SU-DHL-6 (cell line): ENCODE data around the gene TVP23A.

Experiments used
- H2AFZ ChIP-seq: fragments of 200-600 bp; sonication (generic); 2 replicates; pipeline ENCODE4 v1.6.1; 2014; ENCODE audit warnings: low read depth, mild to moderate bottlenecking, moderate library complexity, mixed read lengths, antibody characterized with exemption, low read length; ENCODE audit not compliant: severe bottlenecking
- H3F3A ChIP-seq: fragments of 200-600 bp; shearing (Covaris generic); 2 replicates; pipeline ENCODE4 v1.6.0; 2016; ENCODE audit warnings: antibody characterized with exemption, mild to moderate bottlenecking; ENCODE audit not compliant: insufficient read depth
- H3K27ac ChIP-seq: fragments of 200-600 bp; sonication (generic); 2 replicates; pipeline ENCODE4 v1.5.1; 2016; ENCODE audit warnings: low read depth, mild to moderate bottlenecking, low read length, moderate library complexity, mixed read lengths
- H3K27me3 ChIP-seq: fragments of 200-600 bp; sonication (generic), shearing (Covaris generic); 2 replicates; pipeline ENCODE4 v1.6.0; 2014; ENCODE audit warnings: mild to moderate bottlenecking, low read length
- H3K36me3 ChIP-seq: fragments of 200-600 bp; sonication (generic); 2 replicates; pipeline ENCODE4 v1.6.1; 2014; ENCODE audit warnings: mild to moderate bottlenecking, low read length, mixed read lengths
- H3K4me2 ChIP-seq: fragments of 300-600, 200-600 bp; shearing (Covaris generic), sonication (generic); 2 replicates; pipeline ENCODE4 v1.6.0; 2014; ENCODE audit warnings: low read length, low read depth, mild to moderate bottlenecking; ENCODE audit not compliant: poor library complexity, severe bottlenecking
- H3K4me3 ChIP-seq: fragments of 200-600 bp; sonication (generic); 2 replicates; pipeline ENCODE4 v1.5.1; 2014; ENCODE audit warnings: antibody characterized with exemption, low read length, mild to moderate bottlenecking, mixed read lengths; ENCODE audit not compliant: insufficient read depth, poor library complexity, severe bottlenecking
- H3K79me2 ChIP-seq: fragments of 200-600 bp; sonication (generic); 2 replicates; pipeline ENCODE4 v1.6.1; 2014; ENCODE audit warnings: mild to moderate bottlenecking, low read length, moderate library complexity; ENCODE audit not compliant: insufficient read depth
- H3K9ac ChIP-seq: fragments of 200-600 bp; sonication (generic); 2 replicates; pipeline ENCODE4 v1.7.0; 2014; ENCODE audit warnings: mild to moderate bottlenecking, low read length
- H3K9me2 ChIP-seq: fragments of 200-600 bp; sonication (generic); replicated peaks from 2 replicates; pipeline ENCODE4 v1.6.1; 2014; ENCODE audit warnings: low read length; ENCODE audit not compliant: insufficient read depth
- H3K9me3 ChIP-seq: fragments of 200-600 bp; sonication (generic); 2 replicates; pipeline ENCODE4 v1.6.1; 2014; ENCODE audit warnings: low read length, mixed read lengths; ENCODE audit not compliant: insufficient read depth
- H4K20me1 ChIP-seq: fragments of 200-600 bp; sonication (generic); 2 replicates; pipeline ENCODE4 v1.6.1; 2014; ENCODE audit warnings: low read depth, mild to moderate bottlenecking, antibody characterized with exemption, low read length, moderate library complexity, mixed read lengths
- CTCF ChIP-seq: fragments of 200-600 bp; sonication (generic); IDR thresholded peaks from one replicate; pipeline ENCODE4 v1.5.1; 2017; ENCODE audit warnings: antibody characterized with exemption, mild to moderate bottlenecking, low read length, moderate library complexity; ENCODE audit not compliant: insufficient read depth, poor library complexity, severe bottlenecking
- EZH2phosphoT487 ChIP-seq: fragments of 200-600 bp; sonication (generic), shearing (Covaris generic); conservative IDR thresholded peaks from 2 replicates; pipeline ENCODE4 v1.6.1; 2018; ENCODE audit warnings: mild to moderate bottlenecking, antibody characterized with exemption, low read length, moderate library complexity, mixed read lengths

The TVP23A gene

GRCh38 chr16:10852286-10852685 is 33.7 kb upstream of the TVP23A start:
- H3K4me2 ChIP-seq, result no peak overlapping the region
- H3K9me2 ChIP-seq, result no peaks in the 10 kb centered on the region
- TF ChIP-seq CTCF (no peak), EZH2phosphoT487 (no peak)
- H3K27ac ChIP-seq, result no peak overlapping the region
- no peaks in the 10 kb centered on the region for H3K36me3 ChIP-seq
- H3K4me3 ChIP-seq, result no peak overlapping the region
- no peaks in the 10 kb centered on the region for H3K27me3 ChIP-seq
- no peak overlapping the region for H3K9ac ChIP-seq
- H4K20me1 ChIP-seq, result no peaks in the 10 kb centered on the region
- no peak overlapping the region for H2AFZ ChIP-seq
- H3F3A ChIP-seq, result no peaks in the 10 kb centered on the region
- no peaks in the 10 kb centered on the region for H3K9me3 ChIP-seq
- H3K79me2 ChIP-seq, result no peaks in the 10 kb centered on the region

GRCh38 chr16:10851512-10851911 is 32.9 kb upstream of the TVP23A start:
- Histone ChIP-seq H3F3A (no peaks in the 10 kb centered on the region), H3K79me2 (no peaks in the 10 kb centered on the region), H3K9me3 (no peaks in the 10 kb centered on the region), H3K27ac (no peak overlapping the region), H4K20me1 (no peaks in the 10 kb centered on the region), H3K4me3 (no peak overlapping the region), H3K9me2 (no peaks in the 10 kb centered on the region), H3K9ac (no peak overlapping the region), H2AFZ (no peak overlapping the region), H3K4me2 (no peak overlapping the region), H3K36me3 (no peaks in the 10 kb centered on the region), H3K27me3 (no peaks in the 10 kb centered on the region)
- TF ChIP-seq EZH2phosphoT487 (no peak), CTCF (no peak)

- TF ChIP-seq EZH2phosphoT487 (no peak), CTCF (no peak)
- no peak overlapping the region for H2AFZ ChIP-seq
Measured at GRCh38 chr16:10850478-10850850, 31.9 kb upstream of the TVP23A start.

More at GRCh38 chr16:10850478-10850850, 31.9 kb upstream of the TVP23A start:
- Histone ChIP-seq H3K9ac (no peak overlapping the region), H3K4me3 (no peak overlapping the region), H3F3A (no peaks in the 10 kb centered on the region), H3K36me3 (no peaks in the 10 kb centered on the region), H3K9me3 (no peaks in the 10 kb centered on the region), H3K27ac (no peak overlapping the region), H3K79me2 (no peaks in the 10 kb centered on the region), H3K9me2 (no peaks in the 10 kb centered on the region), H4K20me1 (no peaks in the 10 kb centered on the region), H3K27me3 (no peaks in the 10 kb centered on the region), H3K4me2 (no peak overlapping the region)
